ENCODE data around the gene GSTA3.
"Not testable (repeated sequence)": the region's sequence is repeated elsewhere in the genome, so short reads cannot be mapped to it uniquely, and the experiment has no call there.

Gene GSTA3

DNA sequence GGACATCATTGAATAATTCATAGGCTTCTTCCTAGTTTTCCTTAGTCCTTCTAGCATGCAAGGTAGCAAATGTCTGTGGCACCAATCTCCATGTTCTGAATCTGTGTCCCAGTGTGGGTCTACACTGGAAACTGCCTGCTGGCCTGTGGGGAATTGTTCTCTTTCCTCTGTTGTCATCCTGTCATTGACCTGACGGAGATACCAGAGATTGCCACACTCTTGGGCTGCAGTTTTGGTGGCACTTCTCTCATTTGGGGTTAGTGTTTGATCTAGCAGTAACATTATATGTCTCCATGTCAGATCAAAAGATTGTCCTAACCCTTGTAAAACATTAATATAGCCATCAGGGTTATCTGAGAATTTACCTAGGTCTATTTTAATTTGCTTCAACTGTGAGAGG, 9.3 kb upstream of the GSTA3 start:
- intact Hi-C loops (cut with DNase I); DNase-seq: not testable (repeated sequence)

GRCh38 chr6:52918027-52918686, 8.7 kb upstream of the GSTA3 start:
- DNase-seq; intact Hi-C loops (cut with DNase I): not testable (repeated sequence)

DNA sequence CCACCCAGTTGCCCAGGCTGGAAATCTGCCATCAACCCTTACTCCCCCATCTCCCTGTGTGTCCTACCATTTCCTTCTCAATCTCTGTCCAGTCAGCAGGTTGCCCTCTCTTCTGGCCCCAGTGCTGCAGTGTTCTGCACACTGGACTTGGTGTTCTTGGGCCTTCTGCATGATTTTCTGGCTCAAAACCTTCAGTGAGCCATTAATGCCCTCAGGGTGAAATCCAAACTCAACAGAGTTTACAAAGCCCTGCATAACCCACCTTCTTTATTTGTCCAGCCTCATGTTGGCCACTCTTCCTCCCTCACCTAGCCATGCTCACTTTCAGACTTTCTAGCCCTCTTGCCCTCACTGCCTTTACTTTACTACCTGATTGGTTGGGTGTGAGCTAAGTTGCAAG, 5.0 kb upstream of the GSTA3 start:
- intact Hi-C loops (cut with DNase I) = no loop called here
- no peak for DNase-seq

- DNase-seq = no peak
- intact Hi-C loops (cut with DNase I) = no loop called here
Observed at GRCh38 chr6:52910091-52910490, 593 bp upstream of the GSTA3 start.

DNA sequence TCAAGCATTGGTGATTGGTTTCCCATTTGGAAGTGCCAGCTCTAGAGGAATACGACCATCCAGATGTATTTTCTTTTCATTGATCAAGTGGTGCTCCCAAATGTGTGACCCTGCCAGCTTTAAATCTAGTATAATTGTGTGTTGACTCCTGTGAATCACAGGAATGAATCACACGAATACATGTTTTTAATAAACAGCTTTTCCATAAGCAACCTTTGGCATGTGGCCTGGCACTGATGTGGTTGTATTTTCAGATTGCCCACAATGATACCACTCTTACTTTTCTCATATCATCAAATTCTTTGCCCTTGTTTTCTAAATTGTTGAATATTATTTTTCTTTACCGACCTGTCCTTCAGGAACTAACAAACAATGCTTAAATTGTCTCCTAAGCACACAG, 367 bp downstream of the GSTA3 start:
- intact Hi-C loops (cut with DNase I) = no loop called here
- no peak for DNase-seq

DNA sequence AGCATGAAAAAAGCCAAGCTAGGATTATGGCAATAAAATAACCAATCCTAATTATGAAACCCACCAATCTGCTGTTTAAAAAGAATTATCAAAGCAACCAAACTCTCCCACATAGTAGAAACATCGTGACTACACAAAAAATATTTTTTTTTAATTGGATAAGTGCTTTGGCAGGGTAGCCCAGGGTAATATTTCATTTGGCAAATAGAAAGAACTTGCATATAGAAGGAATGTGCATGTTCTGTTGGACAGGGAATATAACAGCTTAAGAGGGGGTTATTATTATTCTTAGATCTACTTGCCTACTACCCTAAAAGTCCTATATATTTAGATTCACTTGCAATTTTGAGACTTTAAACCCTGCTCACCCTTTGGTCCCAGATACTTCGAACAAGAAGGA, 972 bp downstream of the GSTA3 start:
- DNase-seq = no peak
- intact Hi-C loops (cut with DNase I) = no loop called here

DNA sequence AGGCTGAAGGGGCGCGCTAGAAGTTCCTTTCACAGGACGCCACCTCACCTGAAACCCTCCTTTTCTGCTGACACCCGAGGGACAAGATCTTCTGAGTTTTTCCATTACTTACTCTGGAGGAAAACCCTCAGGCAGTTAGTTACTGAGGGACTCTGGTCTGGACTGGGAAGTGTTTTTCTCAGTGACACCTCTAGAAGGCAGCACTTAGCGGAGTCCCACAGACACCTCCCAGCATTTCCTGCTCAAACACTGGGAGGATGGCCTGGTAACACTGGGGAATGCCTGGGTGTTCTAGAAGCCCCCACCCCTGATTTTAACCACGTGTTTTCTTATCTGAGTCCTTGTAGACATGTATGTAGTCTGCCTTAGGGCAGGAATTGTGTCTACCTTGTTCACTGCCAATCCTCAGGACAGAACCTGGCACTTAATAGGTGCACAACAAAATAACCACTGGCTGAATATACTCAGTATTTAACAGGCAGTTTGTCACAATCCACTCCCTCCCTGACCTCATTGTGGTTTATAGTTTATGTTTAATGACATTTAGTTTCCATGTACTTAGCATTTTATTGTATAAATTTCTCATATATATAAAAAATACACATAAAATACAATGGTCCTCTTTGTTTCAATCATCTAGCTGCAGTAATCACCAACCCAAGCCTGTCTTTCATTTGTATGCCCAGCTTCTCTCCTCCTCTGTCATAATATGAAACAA, 4.8 kb downstream of the GSTA3 start:
- intact Hi-C loops (cut with DNase I) = no loop called here
- DNase-seq = no peak

GRCh38 chr6:52900536-52900935, 9.0 kb downstream of the GSTA3 start:
- intact Hi-C loops (cut with DNase I) = no loop called here
- no peak for DNase-seq

DNA sequence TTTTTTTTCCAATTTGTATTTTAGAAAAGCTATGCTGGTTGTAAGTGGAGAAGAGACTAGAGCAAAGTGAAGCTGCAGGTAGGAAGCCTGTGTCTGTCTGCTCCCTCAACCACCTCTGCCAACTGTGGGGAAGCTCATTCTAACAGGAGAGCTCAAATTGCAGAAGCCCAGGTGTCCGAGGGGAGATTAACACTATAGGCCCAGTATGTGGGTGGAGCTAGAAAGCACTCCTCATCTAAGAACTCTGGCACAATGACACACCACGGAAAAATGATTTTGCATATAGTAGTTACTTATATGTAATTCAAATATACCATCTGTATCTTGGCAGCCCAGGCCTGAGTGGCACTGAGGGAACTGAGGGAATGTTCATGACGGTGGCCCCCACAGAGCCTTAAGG, 13.7 kb downstream of the GSTA3 start:
- DNase-seq; intact Hi-C loops (cut with DNase I): not testable (repeated sequence)

- intact Hi-C loops (cut with DNase I) = no loop called here
Observed at GRCh38 chr6:52894285-52894684, 15.2 kb downstream of the GSTA3 start.

GRCh38 chr6:52893803-52894202, 15.7 kb downstream of the GSTA3 start:
- intact Hi-C loops (cut with DNase I) = no loop called here

More at GRCh38 chr6:52894285-52894684, 15.2 kb downstream of the GSTA3 start:
- no peak for DNase-seq

GRCh38 chr6:52893221-52893620, 16.3 kb downstream of the GSTA3 start:
- intact Hi-C loops (cut with DNase I) = no loop called here

More at GRCh38 chr6:52893803-52894202, 15.7 kb downstream of the GSTA3 start:
- DNase-seq = no peak

GRCh38 chr6:52890018-52890417, 19.5 kb downstream of the GSTA3 start:
- DNase-seq = no peak
- intact Hi-C loops (cut with DNase I) = no loop called here

More at GRCh38 chr6:52893221-52893620, 16.3 kb downstream of the GSTA3 start:
- DNase-seq = no peak

- intact Hi-C loops (cut with DNase I) = no loop called here
- no peak for DNase-seq
Observed at GRCh38 chr6:52887910-52888524, 21.5 kb downstream of the GSTA3 start.

DNA sequence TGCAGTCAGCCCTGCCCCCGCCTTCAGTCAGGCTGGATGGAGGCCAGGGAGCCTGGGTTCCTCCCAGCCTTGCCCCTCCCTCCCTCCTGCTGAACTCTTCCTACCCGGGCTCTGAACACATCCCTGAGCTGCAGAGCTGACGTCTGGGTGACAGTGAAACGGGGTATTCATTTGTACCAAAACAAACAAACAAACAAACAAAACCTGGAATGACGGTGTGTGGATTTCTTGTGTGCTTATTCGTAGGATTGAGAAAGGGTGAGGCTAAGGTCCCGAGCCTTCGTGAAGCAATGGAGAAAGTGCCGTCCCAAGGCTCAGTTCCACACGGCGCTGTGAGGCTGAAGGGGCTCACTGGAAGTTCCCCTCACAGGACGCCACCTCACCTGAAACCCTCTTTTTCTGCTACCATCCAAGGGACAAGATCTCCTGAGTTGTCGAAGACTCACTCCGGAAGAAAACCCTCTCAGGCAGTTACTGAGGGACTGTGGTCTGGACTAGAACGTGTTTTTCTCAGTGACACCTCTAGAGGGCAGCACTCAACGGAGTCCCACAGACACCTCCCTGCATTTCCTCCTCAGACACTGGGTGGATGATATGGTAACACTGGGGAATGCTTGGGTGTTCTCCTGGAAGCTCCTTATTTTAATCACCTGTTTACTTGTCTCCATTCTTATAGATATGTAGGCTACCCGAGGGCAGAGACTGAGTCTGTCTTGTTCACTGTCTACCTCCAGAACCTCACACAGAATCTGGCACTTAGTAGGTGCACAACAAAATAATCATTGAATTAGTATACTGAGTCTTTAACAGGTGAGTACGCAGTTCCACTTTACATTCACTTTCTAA, 27.3 kb downstream of the GSTA3 start:
- peak in 41 of 42 donors; percentile 9 to 90 (median 66) for DNase-seq
- intact Hi-C loops (cut with DNase I) = no loop called here

GRCh38 chr6:52881662-52881995, 27.9 kb downstream of the GSTA3 start:
- DNase-seq = no peak
- intact Hi-C loops (cut with DNase I) = no loop called here

DNA sequence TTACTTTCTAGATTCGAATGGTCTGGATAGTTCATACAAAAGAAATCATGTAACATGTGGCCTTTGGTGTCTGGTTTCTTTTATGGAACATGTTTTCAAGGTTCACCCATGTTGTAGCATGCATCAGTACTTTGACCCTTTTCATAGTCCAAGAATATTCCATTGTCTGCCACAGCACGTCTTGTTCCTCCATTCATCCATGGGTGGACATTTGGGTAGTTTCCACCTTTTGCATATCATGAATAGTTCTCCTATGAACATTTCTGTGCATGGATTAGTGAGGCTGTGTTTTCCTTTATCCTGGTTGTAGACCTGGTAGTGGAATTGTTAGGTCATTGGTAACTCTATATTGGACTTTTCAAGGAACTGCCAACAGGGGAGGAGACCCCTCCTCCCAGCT, 31.7 kb downstream of the GSTA3 start:
- intact Hi-C loops (cut with DNase I) = no loop called here
- no peak for DNase-seq

- intact Hi-C loops (cut with DNase I) = no loop called here
- DNase-seq = no peak
Observed at GRCh38 chr6:52877168-52877567, 32.3 kb downstream of the GSTA3 start.

GRCh38 chr6:52876056-52876787, 33.3 kb downstream of the GSTA3 start:
- intact Hi-C loops (cut with DNase I) = no loop called here

More at GRCh38 chr6:52876056-52876787, 33.3 kb downstream of the GSTA3 start:
- DNase-seq = no peak

All from head of caudate nucleus (tissue), 42 donors.